GM21737 (cell line): Measurements from ENCODE around the gene PRSS57.
"Not testable (repeated sequence)": the region's sequence is repeated elsewhere in the genome, so short reads cannot be mapped to it uniquely, and the experiment has no call there.

Experiments used
- ATAC-seq: cut with Tn5 transposase; IDR thresholded peaks from one replicate; pipeline ENCODE4 v1.9.1; 2021; ENCODE audit warnings: mild to moderate bottlenecking, moderate library complexity; ENCODE audit not compliant: unreplicated experiment

PRSS57 gene

DNA sequence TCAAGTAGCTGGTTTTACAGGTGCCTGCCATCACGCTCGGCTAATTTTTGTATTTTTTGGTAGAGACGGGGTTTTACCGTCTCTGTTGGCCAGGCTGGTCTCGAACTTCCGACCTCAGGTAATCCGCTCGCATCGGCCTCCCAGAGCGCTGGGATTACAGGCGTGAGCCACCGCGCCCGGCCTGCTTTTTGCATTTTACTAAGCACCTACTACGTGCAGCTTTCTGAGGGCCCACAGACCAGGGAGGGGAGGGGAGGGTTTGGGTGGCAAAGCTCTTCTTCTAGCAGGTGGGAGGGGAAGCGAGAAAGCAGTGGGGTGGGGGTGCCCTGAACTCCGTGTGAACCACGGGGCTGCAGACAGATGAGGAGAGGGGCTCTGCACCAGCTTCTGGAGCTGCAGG lies 28.5 kb upstream of the PRSS57 start:
- no peak for ATAC-seq

DNA sequence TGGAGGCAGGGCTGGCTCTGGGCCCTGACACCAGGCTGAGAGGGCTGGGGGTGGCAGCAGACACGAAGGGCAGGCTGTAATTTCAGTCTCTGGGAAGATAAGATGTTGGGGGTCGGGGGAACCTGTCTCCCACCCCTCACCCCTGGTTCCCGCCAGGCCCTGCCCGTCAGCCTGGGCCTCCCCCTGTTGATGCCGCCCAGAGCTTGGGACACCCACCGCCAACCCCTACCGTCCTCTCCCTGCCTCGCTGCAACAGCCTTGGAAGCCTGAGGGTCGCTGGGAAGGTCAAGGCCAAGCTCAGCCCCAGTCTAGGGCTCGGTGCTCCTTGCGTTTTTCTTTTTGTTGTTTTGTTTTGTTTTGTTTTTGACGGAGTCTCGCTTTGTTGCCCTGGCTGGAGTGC lies 28.0 kb upstream of the PRSS57 start:
- no peak for ATAC-seq

DNA sequence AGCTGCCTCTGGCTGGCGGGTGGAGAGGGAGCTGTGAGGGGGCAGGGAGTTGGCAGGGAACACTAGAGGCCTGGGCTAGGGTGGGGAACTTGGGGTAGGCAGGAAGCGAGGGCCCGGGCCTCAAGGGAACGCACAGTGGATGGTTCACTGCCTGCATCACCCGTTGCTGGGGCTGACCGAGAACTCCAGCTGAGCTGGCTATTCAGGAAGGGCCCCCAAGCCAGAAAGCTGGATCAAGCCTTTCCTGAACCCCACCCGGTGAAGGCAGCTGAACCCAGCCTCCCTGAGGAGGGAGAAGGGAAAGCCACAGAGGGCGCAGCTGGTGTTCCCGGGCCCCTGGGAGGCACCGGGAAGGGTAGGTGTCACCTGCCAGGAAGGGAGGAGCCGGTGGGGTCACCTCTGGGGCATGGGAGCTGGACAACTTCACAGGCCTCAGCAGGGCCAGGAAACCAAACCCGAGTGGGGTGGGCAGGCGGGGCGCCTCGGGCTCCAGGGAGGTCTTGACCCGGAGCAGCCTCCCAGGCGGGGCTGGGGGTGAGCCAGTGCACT lies 27.4 kb upstream of the PRSS57 start:
- no peak for ATAC-seq

- ATAC-seq = no peak
Measured at GRCh38 chr19:720345-721160, 25.3 kb upstream of the PRSS57 start.

DNA sequence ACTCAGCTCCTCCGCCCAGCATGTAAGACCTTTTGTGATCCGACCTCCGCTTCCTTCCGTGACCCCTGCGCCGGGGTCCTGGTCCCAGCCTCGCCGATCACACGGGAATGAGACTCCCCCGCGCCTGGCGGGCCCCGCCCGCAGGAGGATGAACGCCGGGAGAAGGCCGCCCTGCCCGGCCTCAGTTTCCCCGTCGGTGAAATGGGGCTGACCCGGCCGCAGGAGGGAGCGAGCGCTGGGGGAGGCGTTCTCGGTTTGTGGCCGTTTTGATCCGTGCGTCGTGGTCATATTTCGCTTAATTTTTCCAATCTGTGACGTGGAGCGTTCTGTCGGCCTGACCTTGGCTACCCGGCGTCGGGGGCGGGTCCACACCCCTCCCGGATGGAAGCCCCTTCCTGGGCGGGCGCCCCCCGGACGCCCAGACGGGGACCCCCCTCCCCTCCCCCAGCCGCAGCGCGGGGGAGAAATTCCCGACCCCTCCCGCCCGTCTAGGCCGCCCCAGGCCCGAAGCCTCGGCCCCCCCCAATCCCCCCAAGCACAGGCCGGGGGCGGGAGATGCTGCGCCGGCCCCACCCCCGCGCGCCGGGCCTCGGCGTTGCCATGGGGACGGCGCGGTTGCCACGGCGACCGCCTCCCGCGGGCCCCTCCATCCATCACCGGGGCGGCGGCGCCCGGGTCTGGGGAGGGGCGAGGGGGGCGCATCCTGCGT lies 24.5 kb upstream of the PRSS57 start:
- no peak for ATAC-seq

- no peak for ATAC-seq
Measured at GRCh38 chr19:718991-719512, 23.8 kb upstream of the PRSS57 start.

DNA sequence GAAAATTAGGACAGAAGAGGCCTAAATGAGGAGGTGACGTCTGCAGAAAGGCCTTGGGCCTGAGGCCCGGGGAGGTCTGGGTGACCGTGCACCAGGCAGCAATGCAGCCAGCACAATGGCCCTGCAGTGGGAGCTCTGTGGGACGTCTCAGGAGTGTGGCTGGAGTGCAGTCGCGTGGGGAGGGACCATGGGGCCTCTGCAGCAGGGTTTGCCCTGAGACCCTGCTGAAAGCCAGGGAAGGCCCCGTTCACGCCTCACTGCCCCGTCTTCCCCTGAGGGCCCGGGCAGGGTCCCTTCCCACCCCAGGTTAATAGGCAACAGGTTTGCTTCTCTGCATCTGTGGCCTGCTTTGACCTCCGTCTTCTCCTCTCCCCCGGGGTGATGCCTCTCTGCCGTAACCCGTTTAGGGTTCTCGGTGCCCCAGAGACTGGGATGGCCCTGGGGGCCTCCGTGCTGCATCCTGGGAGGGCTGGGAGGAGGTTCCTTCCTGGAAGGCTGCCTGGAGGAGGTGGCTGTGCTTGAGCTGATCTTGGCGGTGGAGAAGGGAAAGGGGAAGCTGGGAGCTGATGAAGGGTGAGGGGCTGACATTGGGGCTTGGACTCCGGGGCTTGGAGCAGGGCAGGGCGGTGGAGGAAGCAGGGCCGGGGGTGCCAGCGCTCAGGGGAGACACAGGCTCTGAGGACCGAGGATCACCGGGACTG lies 23.1 kb upstream of the PRSS57 start:
- ATAC-seq = no peak

DNA sequence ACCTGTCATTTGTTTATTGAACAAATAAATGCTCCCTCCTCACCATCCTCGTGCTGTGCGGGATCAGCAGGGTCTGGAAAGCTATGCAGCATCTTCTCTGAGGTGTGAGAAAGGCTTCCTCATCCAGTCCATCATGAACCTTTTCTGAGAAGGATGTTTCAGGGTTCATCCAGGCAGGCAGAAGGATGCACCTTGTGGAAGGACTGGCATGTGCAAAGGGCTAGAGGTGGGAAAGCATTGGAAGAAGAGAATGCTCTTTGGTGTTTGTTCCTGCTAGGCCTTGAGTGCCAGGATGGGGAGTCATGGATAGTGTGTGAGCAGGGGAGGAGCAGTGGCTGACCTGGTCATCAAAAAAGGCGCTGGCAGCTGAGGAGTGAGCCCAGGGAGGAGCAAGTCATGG lies 20.1 kb upstream of the PRSS57 start:
- ATAC-seq = no peak

GRCh38 chr19:711254-711653 lies 16.0 kb upstream of the PRSS57 start:
- ATAC-seq = no peak

- ATAC-seq = no peak
Measured at GRCh38 chr19:710767-711166, 15.5 kb upstream of the PRSS57 start.

DNA sequence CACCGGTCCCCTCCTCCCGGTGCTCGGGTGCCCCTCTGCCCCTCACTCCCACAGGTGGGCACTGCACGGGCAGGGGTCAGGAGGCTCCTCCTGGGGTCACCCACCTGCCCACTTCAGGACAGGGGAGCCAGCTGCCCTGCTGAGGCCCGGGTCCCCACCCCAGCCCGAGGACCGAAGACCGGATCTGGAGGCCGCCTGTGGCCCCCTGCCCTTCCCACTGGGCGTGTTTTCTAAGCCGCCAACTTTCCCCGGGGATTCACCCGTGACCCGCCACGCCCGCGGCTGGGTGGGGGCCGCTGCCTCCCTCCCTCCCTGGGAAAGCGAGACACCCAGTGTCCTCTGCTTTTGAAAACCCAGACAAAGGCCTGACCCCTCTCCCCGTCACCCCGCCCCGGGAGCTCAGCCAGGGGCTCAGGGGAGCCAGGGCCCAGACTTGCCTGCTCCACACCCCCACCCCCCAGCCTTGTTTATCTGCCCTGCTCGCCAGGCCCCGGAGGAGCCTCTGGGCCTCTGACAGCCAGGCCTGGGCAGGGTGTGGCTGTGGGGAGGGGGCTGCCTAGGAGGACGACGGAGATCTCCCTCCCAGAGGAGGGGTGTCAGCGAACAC lies 14.8 kb upstream of the PRSS57 start:
- ATAC-seq = no peak

DNA sequence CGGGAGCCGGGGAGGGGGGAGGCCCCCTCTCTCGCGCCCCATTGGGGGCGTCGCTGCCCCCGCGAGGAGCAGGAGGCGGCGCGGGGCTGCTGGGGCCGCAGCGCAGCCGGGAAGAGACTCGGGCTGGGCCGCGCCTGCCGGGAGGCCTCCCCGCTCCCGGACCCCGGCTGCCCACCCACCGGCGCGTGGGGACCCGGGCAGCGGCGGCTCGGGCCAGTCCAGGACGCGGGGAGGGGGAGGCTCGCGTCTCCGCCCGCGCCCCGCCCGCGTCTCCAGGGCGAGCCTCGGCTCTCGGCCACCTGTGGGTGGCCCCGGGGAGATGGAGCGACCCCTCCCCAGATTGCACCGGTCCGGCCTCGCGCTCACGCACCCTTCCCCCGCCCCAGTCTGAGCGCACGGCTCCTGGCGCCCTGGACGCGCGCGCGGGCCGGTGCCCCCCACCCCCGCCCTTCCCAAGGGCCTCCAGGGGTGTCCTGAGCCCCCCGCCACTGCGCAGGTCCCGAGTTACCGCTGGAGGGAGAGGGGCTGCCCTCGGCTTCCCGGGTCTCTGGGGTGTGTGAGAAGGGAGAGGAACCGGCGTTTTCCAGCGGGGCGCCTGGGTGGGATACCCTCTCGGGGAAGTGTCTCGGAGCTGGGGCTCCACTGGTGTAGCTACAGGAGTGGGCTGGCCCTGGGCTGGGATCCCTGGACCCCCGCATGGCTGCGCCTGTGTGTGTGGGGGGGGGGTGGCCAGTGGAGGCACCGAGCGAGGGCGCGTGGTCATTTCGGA lies 14.1 kb upstream of the PRSS57 start:
- ATAC-seq = no peak

DNA sequence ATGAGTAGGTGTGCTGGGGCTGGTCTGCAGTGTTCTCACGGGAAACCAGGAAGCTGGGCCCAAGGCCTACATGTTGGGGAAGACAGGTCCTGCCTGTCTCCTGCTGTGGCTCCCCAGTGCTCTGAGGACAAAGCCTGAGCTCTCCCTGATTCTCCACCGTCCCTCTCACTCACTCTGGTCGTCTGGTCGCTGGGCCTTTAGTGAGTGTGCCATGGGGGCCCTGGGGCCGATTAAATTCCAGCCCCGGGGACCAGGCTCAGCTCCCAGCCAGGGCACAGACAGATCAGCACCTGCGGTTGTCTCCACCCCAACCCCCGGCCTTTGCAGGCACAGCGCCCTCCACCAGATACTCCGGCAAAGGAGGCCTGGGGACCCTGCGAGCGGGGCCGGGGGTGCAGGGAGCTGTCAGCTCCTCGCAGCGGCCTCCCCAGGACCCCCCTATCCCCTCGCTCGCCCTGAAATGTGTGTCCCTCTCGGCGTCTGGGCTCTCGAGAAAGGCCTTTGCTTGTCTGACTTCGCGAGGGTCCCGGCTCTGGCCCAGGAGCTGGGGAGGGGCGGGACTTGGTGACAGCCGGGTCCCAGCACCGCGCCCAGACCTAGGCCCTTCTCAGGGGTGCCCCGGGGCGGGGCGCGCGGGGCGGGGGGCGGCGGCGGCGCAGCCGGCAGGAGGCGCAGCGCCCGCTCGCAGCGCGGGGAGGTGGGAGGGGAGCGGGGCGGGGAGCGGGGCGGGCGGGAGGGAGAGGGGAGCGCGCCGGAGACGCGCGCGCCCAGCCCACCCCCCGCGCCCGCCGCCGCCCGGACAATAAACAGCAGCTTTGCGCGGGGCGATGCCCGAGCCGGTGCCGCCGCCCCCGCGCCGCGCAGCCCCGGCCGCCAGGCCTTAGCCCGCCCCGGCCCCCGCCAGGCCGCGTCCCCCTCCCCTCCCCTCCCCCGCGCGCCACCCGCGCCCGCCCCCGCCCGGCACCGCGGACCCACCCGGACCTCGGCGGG lies 13.2 kb upstream of the PRSS57 start, which contains the start of gene PALM:
PALM (plus strand) TSS at position 782 of the 990 bp plus-strand sequence. CDS start 212 bp downstream, outside the sequence.
- no peak for ATAC-seq

DNA sequence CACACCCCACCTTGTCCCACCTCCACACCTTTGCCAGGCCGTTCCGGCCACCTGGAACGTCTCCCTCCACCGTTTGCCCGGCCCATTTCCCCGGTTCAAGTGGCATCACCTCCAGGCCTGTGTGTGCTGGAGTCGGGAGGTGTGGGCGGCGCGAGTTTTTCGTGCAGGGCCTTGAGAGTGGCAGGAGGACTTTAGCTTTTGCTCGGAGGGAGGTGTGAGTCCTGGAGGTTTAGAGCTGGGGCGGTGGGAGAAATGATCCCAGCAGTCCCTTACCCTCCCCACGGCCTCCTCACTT lies 9.1 kb upstream of the PRSS57 start:
- ATAC-seq = no peak

GRCh38 chr19:703651-704446 lies 8.6 kb upstream of the PRSS57 start:
- ATAC-seq = no peak

DNA sequence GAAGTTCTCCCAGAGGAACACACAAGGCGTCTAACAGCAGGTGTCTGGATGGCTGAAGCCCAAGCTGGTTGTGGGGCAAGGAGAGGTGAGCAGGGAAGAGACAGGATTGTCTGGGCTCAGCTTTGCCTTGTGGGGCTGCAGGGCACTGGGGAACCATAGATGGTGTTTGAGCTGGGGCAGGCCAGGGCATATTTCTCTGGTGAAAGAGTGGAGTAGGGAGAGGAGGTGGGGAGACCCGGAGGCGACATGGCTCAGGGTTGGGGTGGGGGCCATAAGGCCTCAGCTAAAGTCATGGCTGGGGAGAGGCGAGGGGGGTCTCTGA lies 8.0 kb upstream of the PRSS57 start:
- ATAC-seq = no peak

- not testable (repeated sequence) for ATAC-seq
Measured at GRCh38 chr19:702847-703246, 7.6 kb upstream of the PRSS57 start.

GRCh38 chr19:699885-700284 lies 4.6 kb upstream of the PRSS57 start:
- not testable (repeated sequence) for ATAC-seq
